Fibroblast of skin of abdomen (primary cell): ENCODE data around the gene GCN1. TPM values are rescaled to one million over a fixed set of nuclear protein-coding genes. Genes with fewer than 3 reads are reported as not detected.
A peak's percentile ranks its signal among the peaks of the same experiment; 100 is the strongest.
"Not testable (repeated sequence)": the region's sequence is repeated elsewhere in the genome, so short reads cannot be mapped to it uniquely, and the experiment has no call there.

Experiments used
- DNase-seq: peaks from one replicate; pipeline ENCODE4 v3.0.0-alpha.2; 2013
- polyA plus RNA-seq, 2 experiments: library from polyadenylated mRNA; unstranded; fragments of 120-200 nt; gene quantifications; one replicate each; pipeline ENCODE4 v1.2.1, GENCODE V29; 2013; ENCODE audit not compliant: insufficient read length in 2 of 2

Gene GCN1
- 51.8 TPM for polyA plus RNA-seq (2013, experiment 1 of 2; ENCODE audit: insufficient read length)
- 55.4 TPM for polyA plus RNA-seq (2013, experiment 2 of 2; ENCODE audit: insufficient read length)

- peak; percentile 79 for DNase-seq
Measured at GRCh38 chr12:120194534-120195395, at the start of gene GCN1. Gene GCN1 (minus strand): TSS chr12:120194715. CDS start chr12:120194697, 18 bp downstream.

DNA sequence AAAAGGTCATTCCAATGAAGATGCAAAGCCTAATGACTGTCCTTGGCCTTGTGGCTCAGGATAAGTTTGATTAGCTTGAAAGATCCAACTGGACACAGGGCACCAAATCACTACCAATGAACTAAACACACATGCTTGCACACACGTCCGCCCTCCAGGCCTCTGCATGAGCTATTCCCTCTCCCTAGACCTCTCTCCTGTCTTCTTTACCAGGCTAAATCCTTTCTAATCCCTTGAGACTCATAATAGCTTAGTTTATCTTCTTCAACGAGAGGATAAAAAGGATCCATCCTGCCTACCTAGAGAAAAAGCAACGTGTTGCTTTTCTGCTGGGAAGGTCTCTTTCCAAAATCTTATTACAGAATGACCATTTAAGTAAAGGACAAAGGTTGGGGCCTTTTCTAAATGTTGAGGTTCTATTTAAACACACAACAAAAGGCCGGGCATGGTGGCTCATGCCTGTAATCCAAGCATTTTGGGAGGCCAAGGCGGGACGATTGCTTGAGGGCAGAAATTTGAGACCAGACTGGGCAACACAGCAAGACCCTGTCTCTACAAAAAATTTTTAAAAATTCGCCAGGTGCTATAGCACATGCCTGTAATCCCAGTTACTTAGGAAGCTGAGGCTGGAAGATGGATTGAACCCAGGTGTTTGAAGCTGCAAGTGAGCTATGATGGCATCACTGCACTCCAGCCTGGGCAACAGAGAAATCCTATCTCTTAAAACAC, 48.6 kb upstream of the GCN1 start:
- no peak for DNase-seq

- DNase-seq = no peak
Measured at GRCh38 chr12:120242275-120242799, 47.8 kb upstream of the GCN1 start.

DNA sequence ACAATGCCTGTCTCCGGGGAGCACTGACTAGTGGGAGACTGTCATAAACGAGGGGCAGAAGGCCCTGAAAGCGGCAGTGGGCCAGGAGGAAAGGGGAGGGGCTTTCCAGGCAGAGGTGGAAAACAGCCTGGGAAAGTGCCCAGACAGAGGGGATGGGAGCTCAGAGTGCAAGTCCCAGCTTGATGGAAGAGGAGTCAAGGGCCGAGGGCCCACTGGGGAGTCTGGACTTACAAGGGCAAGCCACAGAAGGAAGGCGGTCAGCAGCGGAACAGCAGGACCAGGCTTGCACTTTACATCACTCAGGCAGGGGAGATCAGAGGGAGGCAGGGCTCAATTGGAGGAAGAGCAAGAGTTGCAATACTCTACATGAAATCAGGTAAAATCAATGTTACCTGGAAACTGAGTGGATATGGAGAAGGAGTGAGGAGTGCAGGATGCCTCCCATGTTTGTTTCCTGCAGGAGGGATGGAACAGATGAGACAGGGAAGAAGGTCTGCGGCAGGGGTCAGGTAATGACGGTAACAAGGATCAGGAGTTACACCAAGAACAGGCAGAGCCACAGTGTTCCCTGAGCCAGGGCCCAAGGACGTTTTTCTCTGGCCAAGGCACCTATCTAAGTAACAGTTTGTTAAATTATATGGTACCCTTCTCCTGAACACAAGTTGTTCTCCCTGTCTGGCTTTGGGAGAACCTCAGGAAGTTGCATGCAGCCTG, 47.2 kb upstream of the GCN1 start:
- DNase-seq = no peak

GRCh38 chr12:120240495-120240833, 45.9 kb upstream of the GCN1 start:
- no peak for DNase-seq

- DNase-seq = no peak
Measured at GRCh38 chr12:120239776-120240494, 45.4 kb upstream of the GCN1 start.

DNA sequence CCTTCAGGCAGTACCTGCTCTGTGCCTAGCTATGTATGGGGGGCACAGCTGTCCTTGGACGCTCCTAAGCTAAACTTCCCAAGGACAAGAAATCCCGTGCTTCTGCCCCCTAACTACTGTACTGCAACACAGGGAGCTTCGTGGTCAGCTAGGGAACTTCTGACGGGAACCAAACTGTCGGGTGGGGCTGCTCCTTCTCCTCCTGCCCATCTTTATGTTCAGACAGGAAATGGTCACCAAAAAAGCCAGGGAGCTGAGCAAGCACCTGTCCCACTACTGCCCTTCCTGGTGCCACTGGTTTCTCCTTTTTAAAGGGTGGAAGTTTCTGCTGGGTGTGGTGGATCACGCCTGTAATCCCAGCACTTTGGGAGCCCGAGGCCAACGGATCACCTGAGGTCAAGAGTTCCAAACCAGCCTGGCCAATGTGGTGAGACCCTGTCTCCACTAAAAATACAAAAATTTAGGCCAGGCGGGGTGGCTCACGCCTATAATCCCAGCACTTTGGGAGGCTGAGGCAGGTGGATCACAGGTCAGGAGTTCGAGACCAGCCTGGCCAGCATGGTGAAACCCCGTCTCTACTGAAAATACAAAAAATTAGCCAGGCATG, 44.4 kb upstream of the GCN1 start:
- no peak for DNase-seq

DNA sequence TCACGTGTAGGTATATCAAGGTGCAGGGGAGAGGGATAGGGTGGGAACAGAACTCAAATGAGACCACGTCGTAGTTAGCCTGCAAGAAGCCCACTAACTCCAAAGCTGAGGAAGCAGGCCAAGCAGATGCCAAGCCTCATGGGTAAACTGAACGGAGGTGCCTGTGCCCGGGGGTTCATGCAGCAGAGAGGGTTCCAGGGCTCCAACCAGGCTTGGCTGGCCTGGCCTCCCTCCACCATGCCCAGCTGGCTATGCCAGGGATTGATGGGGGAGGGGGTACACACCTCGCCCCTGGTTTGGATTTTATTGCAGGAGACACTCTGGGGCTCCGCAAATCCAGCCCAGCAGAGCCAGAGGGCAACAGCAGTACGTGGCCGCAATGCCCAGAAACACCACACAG, 43.7 kb upstream of the GCN1 start:
- DNase-seq = no peak

- DNase-seq = peak; percentile 75
Measured at GRCh38 chr12:120237360-120238171, 43.1 kb upstream of the GCN1 start.

DNA sequence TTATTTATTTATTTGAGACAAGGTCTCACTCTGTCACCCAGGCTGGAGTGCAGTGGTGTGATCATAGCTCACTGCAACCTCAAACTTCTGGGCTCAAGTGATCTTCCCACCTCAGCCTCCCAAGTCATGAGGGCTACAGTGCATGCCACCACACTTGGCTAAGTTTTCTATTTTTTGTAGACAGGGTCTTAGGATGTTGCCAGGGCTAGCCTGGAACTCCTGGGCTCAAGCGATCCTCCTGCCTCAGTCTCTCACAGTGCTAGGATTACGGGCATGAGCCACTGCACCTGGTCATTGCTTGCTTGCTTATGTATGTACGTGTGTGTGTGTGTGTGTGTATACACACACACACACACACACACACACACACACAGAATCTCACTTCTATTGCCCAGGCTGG, 42.3 kb upstream of the GCN1 start:
- not testable (repeated sequence) for DNase-seq

DNA sequence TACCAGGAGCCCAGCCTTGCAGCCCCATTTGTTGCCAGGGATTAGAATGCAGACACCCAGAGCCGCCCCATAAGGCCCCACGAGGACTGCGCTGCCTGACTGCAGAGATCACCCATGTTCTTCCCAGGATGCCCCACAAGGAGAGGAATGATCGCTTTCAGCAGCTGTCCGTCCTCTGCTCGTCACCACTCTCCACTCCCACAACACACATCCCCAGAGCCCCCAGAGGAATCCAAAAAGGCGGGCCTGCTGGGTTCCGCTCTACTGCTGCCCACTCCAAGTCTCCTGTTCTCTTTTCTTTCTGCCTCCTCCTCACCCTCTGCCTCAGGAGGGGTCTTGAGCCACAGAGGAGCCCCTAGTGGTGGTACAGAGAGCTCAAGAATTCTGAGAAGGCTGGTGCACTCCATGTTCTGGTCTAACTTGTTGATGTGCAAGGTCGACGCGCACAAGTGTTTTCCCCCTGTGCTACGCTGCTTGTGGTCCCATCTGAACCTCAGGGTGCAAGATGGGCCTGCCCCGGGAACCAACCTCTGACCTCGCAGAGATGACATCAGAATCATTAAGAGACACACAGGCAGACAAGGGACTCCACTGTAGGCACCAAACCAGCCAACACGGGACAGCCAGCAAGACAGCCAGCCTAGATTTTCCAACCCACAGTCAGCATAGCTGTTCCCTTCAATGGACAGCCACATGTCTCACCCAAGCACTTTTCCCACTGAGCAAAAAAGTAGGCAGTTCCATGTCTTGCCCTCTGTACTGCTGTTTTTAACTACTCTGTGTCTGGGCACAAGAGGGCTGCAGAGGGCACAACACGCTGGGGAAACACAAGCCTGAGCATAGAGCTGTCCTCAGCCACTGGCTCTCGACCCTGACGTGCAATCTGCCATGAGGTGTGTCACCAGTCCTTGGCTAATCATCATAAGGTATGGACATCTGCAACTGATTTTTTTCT, 41.1 kb upstream of the GCN1 start:
- peak; percentile 32 for DNase-seq

DNA sequence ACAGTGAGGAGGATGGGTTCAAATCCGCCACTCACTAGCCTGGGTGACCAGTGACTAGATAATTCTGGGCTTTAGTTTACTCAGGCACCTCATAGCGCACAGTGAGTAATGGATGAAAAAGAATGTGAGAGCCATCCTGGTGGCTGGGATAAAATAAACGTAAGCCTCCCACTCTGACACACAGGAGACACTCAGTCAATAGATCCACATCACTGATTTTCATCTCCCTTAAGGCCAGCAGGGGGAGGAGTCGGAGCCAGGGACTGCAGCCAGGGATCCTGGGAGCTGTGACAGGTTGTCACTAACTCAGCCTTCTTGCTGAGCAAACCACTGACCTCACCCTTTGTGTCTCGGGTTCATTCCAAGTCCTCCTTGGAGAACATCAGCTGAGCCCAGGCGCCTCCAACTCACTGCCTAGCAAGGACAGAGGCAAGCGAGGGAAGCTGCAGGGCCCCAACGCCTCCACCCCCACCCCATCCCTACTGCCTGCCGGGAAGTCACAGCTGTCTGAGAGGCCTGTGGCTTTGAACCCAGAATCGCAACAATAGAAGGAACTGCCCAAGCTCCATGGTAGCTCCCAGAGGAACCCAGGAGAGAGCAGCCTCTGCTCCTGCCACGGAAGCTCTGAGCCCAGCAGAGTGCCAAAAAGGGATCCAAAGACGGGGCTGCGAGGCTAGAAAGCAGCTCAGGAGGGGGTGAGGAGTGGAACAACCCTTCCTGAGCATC, 40.3 kb upstream of the GCN1 start:
- peak; percentile 97 for DNase-seq

DNA sequence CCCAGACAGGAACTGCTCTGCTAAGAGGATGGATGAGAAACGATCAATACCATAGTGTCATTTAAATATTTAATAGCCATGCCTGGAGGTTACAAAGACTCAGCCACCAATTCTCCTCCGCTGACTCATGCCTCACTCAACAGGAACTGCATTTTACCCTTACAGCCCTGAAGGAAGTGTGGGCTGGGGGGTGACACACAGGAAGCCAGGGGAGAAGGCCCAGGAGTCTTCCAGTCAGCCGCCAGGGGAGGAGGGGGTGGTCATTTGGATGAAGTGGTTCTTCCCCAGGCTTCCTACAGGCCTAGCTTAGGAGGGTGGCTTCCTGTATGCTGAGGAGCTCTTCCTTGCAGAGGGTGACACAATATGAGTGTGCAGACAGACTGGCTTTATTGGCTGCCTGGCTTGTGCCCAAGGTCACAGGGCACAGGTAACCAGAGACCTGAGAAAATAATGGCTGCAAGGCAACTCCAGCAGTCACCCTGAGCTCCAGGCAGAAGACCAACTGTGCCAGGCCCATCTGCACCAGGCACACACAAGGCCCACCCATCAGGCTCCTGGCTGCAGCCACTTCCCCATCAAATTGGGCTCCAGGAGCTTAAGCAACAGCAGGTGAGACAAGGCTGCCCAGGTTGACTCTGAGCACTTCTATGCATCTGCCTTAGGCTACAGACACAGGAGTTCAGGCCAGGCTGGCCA, 36.9 kb upstream of the GCN1 start:
- peak; percentile 98 for DNase-seq

DNA sequence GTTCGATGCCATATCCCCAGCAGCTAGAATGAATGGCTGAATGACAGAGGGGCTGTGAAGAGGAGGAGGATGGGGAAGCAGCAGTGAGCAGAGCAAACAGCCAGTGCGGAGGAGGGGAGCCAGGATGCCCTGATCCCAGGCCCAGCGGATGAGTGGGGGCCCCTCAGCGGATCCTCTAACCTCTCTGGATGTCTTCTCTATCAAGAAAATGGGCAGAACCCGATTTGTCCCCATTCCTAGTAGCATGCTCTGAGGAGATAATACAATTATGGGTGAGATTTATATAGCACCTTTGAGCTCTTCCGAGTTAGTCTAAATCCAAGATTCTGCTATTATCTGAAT, 36.4 kb upstream of the GCN1 start:
- no peak for DNase-seq

DNA sequence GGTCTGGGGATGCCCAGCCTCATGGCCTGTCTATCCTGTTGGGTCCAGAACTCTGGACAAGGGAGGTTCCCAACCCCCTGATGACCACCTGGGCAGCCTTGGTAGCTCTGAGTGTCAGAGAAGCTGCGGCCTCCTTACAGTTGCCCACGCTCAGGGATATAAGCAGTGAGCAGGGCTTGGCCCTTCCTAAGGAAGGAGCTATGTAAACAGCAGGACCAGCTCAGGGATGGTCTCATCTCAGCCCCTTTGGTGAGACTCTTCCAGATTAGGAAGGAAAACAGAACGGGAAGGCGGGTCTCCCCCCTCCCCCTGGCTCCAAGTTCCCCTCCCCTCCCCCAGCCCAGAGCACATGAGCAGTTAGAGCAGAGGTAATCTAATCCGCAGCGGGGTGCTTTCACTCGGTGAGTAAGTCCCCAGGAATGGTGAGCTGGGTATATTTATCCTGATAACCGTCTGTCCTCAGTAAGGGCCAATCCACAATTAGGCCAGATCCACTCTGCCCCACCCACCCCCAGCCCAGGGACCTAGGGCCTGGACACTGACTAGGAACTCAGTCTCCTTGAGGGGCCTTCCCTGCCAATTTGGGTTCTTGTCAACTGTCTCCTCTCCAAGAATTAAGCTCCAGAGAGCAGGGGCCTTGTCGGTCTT, 35.9 kb upstream of the GCN1 start:
- peak; percentile 98 for DNase-seq

GRCh38 chr12:120229487-120230325, 35.2 kb upstream of the GCN1 start:
- peak; percentile 23 for DNase-seq

- no peak for DNase-seq
Measured at GRCh38 chr12:120229071-120229486, 34.6 kb upstream of the GCN1 start.
